ENCODE results near the gene PRAMEF33.
"Not testable (repeated sequence)": the region's sequence is repeated elsewhere in the genome, so short reads cannot be mapped to it uniquely, and the experiment has no call there.

Gene PRAMEF33

GRCh38 chr1:13354475-13354874 lies 51.1 kb downstream of the PRAMEF33 start:
- not testable (repeated sequence) for H3F3A ChIP-seq (ENCODE audit: low read depth); H3K4me3 ChIP-seq (ENCODE audit: low read length, poor library complexity, severe bottlenecking); H2AFZ ChIP-seq (ENCODE audit: low read length); H3K9me2 ChIP-seq (replicated peaks; ENCODE audit: low read depth, low read length); H3K79me2 ChIP-seq (ENCODE audit: insufficient read depth, low read length); H3K9me3 ChIP-seq (ENCODE audit: insufficient read depth, low read depth, low read length); H3K4me1 ChIP-seq (ENCODE audit: insufficient read depth, low read length, poor library complexity, severe bottlenecking); H4K20me1 ChIP-seq (ENCODE audit: insufficient read depth, low read length, poor library complexity, severe bottlenecking); H3K4me2 ChIP-seq (ENCODE audit: low read depth, low read length, poor library complexity, severe bottlenecking); H3K9ac ChIP-seq (ENCODE audit: low read depth, low read length, poor library complexity, severe bottlenecking); H3K36me3 ChIP-seq (ENCODE audit: insufficient read depth, low read length); H3K27me3 ChIP-seq (ENCODE audit: insufficient read depth, low read length, poor library complexity, severe bottlenecking)

GRCh38 chr1:13356774-13357173 lies 53.4 kb downstream of the PRAMEF33 start:
- not testable (repeated sequence) for H3K4me3 ChIP-seq (ENCODE audit: low read length, poor library complexity, severe bottlenecking); H3K9ac ChIP-seq (ENCODE audit: low read depth, low read length, poor library complexity, severe bottlenecking); H4K20me1 ChIP-seq (ENCODE audit: insufficient read depth, low read length, poor library complexity, severe bottlenecking); H3F3A ChIP-seq (ENCODE audit: low read depth); H2AFZ ChIP-seq (ENCODE audit: low read length); H3K79me2 ChIP-seq (ENCODE audit: insufficient read depth, low read length); H3K4me1 ChIP-seq (ENCODE audit: insufficient read depth, low read length, poor library complexity, severe bottlenecking); H3K36me3 ChIP-seq (ENCODE audit: insufficient read depth, low read length); H3K27me3 ChIP-seq (ENCODE audit: insufficient read depth, low read length, poor library complexity, severe bottlenecking); H3K9me3 ChIP-seq (ENCODE audit: insufficient read depth, low read depth, low read length); H3K9me2 ChIP-seq (replicated peaks; ENCODE audit: low read depth, low read length); H3K4me2 ChIP-seq (ENCODE audit: low read depth, low read length, poor library complexity, severe bottlenecking)
- TF ChIP-seq CTCF (conservative IDR thresholded peaks at IDR 0.05; ENCODE audit: low read length): peak; percentile 57

All from Loucy (cell line).